Measurements from ENCODE around the gene GABRD. TPM values are rescaled to one million over a fixed set of nuclear protein-coding genes. Genes with fewer than 3 reads are reported as not detected.

GABRD gene
- total and polyA plus RNA-seq, 2 experiments from 2014 or later: not detected

DNA sequence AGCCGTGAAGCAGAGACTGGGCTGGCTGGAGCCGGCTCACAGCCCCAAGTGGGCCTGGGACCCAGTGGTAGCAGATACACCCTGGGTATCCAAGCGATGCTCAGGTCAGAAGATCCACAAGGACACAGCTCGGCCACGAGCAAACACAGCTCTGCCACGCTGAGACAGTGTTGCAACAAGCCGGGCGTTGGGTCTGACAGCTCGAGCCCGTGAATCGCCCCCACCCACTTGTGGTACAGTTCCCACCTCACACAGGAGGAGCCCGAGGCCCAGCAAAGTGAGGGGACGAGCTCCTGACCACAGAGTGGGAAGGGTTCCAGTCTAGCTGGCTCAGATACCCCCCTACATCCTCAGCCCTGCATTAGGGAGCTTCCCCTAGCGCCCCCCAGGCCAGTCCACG, 22.2 kb downstream of the GABRD start:
- H3K36me3 ChIP-seq (ENCODE audit: low read depth): no peaks in the 10 kb centered on the region
- no peak for DNase-seq
- H3K9ac ChIP-seq: no peak overlapping the region
- no peaks in the 10 kb centered on the region for H3F3A ChIP-seq (ENCODE audit: insufficient read depth)
- H3K4me3 ChIP-seq: no peak overlapping the region
- TF ChIP-seq EZH2phosphoT487 (IDR thresholded peaks at IDR 0.05; ENCODE audit: insufficient read depth, low read depth) (no peak), EZH2 (IDR thresholded peaks at IDR 0.05; ENCODE audit: insufficient read depth, poor library complexity, severe bottlenecking) (no peak)
- H3K9me3 ChIP-seq (ENCODE audit: low read depth): no peaks in the 10 kb centered on the region
- no peak overlapping the region for H2AFZ ChIP-seq
- H3K9me2 ChIP-seq (ENCODE audit: insufficient read depth): no peaks in the 10 kb centered on the region
- H4K20me1 ChIP-seq (ENCODE audit: insufficient read depth): no peaks in the 10 kb centered on the region
- H3K27me3 ChIP-seq (replicated peaks; ENCODE audit: insufficient read depth): peaks cover 9% of the 10 kb centered on the region
- no peak overlapping the region for H3K4me2 ChIP-seq (ENCODE audit: unreplicated experiment)
- no peaks in the 10 kb centered on the region for H3K79me2 ChIP-seq (ENCODE audit: insufficient read depth)
- in situ Hi-C loops (cut with MboI): no loop called here
- no peak overlapping the region for H3K27ac ChIP-seq
- 77 to 80% methylated on average over 14 to 15 of the region's 15 CpGs for WGBS, 2 experiments (ENCODE audit: low coverage in 1 of 2, low lambda C conversion rate in 2 of 2, missing lambda C conversion rate in 2 of 2)
- H3K4me1 ChIP-seq (ENCODE audit: insufficient read depth): peaks cover 4% of the 10 kb centered on the region; the same call in 1 of the 2 replicates

- Histone ChIP-seq H3K36me3 (ENCODE audit: low read depth) (no peaks in the 10 kb centered on the region), H3K9ac (no peak overlapping the region), H3K4me1 (ENCODE audit: insufficient read depth) (peaks cover 4% of the 10 kb centered on the region; the same call in 1 of the 2 replicates), H4K20me1 (ENCODE audit: insufficient read depth) (no peaks in the 10 kb centered on the region), H3K79me2 (ENCODE audit: insufficient read depth) (no peaks in the 10 kb centered on the region), H3K27me3 (replicated peaks; ENCODE audit: insufficient read depth) (peaks cover 9% of the 10 kb centered on the region), H3K4me3 (no peak overlapping the region), H2AFZ (no peak overlapping the region), H3K27ac (no peak overlapping the region), H3K4me2 (ENCODE audit: unreplicated experiment) (no peak overlapping the region), H3F3A (ENCODE audit: insufficient read depth) (no peaks in the 10 kb centered on the region), H3K9me2 (ENCODE audit: insufficient read depth) (no peaks in the 10 kb centered on the region), H3K9me3 (ENCODE audit: low read depth) (no peaks in the 10 kb centered on the region)
- DNase-seq: no peak
- 64 to 66% methylated on average over 4 of the region's 4 CpGs for WGBS, 2 experiments (ENCODE audit: low coverage in 1 of 2, low lambda C conversion rate in 2 of 2, missing lambda C conversion rate in 2 of 2)
- no peak for TF ChIP-seq EZH2 (IDR thresholded peaks at IDR 0.05; ENCODE audit: insufficient read depth, poor library complexity, severe bottlenecking)
- in situ Hi-C loops (cut with MboI): no loop called here
Observed at GRCh38 chr1:2041887-2042286, 22.7 kb downstream of the GABRD start.

- H4K20me1 ChIP-seq (ENCODE audit: insufficient read depth): no peaks in the 10 kb centered on the region
- peaks cover 4% of the 10 kb centered on the region; the same call in 1 of the 2 replicates for H3K4me1 ChIP-seq (ENCODE audit: insufficient read depth)
- H3K9me3 ChIP-seq (ENCODE audit: low read depth): no peaks in the 10 kb centered on the region
- TF ChIP-seq EZH2 (IDR thresholded peaks at IDR 0.05; ENCODE audit: insufficient read depth, poor library complexity, severe bottlenecking) (no peak), EZH2phosphoT487 (IDR thresholded peaks at IDR 0.05; ENCODE audit: insufficient read depth, low read depth) (no peak)
- no peak overlapping the region for H3K27ac ChIP-seq
- peaks cover 9% of the 10 kb centered on the region for H3K27me3 ChIP-seq (replicated peaks; ENCODE audit: insufficient read depth)
- no peak overlapping the region for H2AFZ ChIP-seq
- in situ Hi-C loops (cut with MboI): no loop called here
- H3K36me3 ChIP-seq (ENCODE audit: low read depth): no peaks in the 10 kb centered on the region
- no peak overlapping the region for H3K4me3 ChIP-seq
- H3K79me2 ChIP-seq (ENCODE audit: insufficient read depth): no peaks in the 10 kb centered on the region
- H3K9me2 ChIP-seq (ENCODE audit: insufficient read depth): no peaks in the 10 kb centered on the region
- DNase-seq: no peak
- H3K9ac ChIP-seq: no peak overlapping the region
- H3K4me2 ChIP-seq (ENCODE audit: unreplicated experiment): no peak overlapping the region
- 57 to 58% methylated on average over 37 to 41 of the region's 41 CpGs for WGBS, 2 experiments (ENCODE audit: low coverage in 1 of 2, low lambda C conversion rate in 2 of 2, missing lambda C conversion rate in 2 of 2)
- H3F3A ChIP-seq (ENCODE audit: insufficient read depth): no peaks in the 10 kb centered on the region
Observed at GRCh38 chr1:2042830-2043773, 24.0 kb downstream of the GABRD start.

GRCh38 chr1:2043886-2044285, 24.7 kb downstream of the GABRD start:
- Histone ChIP-seq H3K9ac (no peak overlapping the region), H4K20me1 (ENCODE audit: insufficient read depth) (no peaks in the 10 kb centered on the region), H2AFZ (no peak overlapping the region), H3K27ac (no peak overlapping the region), H3K27me3 (replicated peaks; ENCODE audit: insufficient read depth) (peaks cover 15% of the 10 kb centered on the region), H3K4me1 (ENCODE audit: insufficient read depth) (peaks cover 4% of the 10 kb centered on the region; the same call in 1 of the 2 replicates), H3K79me2 (ENCODE audit: insufficient read depth) (no peaks in the 10 kb centered on the region), H3K36me3 (ENCODE audit: low read depth) (no peaks in the 10 kb centered on the region), H3K4me3 (no peak overlapping the region), H3K9me3 (ENCODE audit: low read depth) (no peaks in the 10 kb centered on the region), H3K4me2 (ENCODE audit: unreplicated experiment) (no peak overlapping the region), H3K9me2 (ENCODE audit: insufficient read depth) (no peaks in the 10 kb centered on the region), H3F3A (ENCODE audit: insufficient read depth) (no peaks in the 10 kb centered on the region)
- in situ Hi-C loops (cut with MboI): no loop called here
- TF ChIP-seq EZH2phosphoT487 (IDR thresholded peaks at IDR 0.05; ENCODE audit: insufficient read depth, low read depth) (no peak), EZH2 (IDR thresholded peaks at IDR 0.05; ENCODE audit: insufficient read depth, poor library complexity, severe bottlenecking) (no peak)
- no peak for DNase-seq
- WGBS, 2 experiments (ENCODE audit: low coverage in 1 of 2, low lambda C conversion rate in 2 of 2, missing lambda C conversion rate in 2 of 2): 96 to 100% methylated on average over 4 of the region's 4 CpGs
